Measurements from ENCODE around the gene CKAP5.

Gene CKAP5

GRCh38 chr11:46845740-46846509 is at the start of gene CKAP5:
Gene CKAP5 (minus strand): TSS chr11:46846280. CDS start chr11:46821231, 25,049 bp downstream.
- no peak for TF ChIP-seq CTCF (IDR thresholded peaks at IDR 0.05; ENCODE audit: low read depth, low read length)
- peak within 1 kb of the TSS; percentile 93 for H3K4me3 ChIP-seq (ENCODE audit: low read depth, low read length)

- no peak for TF ChIP-seq CTCF (IDR thresholded peaks at IDR 0.05; ENCODE audit: low read depth, low read length)
Observed at GRCh38 chr11:46895821-46896220, 49.7 kb upstream of the CKAP5 start.

GRCh38 chr11:46894961-46895360 is 48.9 kb upstream of the CKAP5 start:
- TF ChIP-seq CTCF (IDR thresholded peaks at IDR 0.05; ENCODE audit: low read depth, low read length), result no peak
- H3K4me3 ChIP-seq (ENCODE audit: low read depth, low read length), result no peak overlapping the region

More at GRCh38 chr11:46895821-46896220, 49.7 kb upstream of the CKAP5 start:
- H3K4me3 ChIP-seq (ENCODE audit: low read depth, low read length), result no peak overlapping the region

GRCh38 chr11:46894506-46894905 is 48.4 kb upstream of the CKAP5 start:
- no peak overlapping the region for H3K4me3 ChIP-seq (ENCODE audit: low read depth, low read length)
- no peak for TF ChIP-seq CTCF (IDR thresholded peaks at IDR 0.05; ENCODE audit: low read depth, low read length)

GRCh38 chr11:46892838-46893237 is 46.8 kb upstream of the CKAP5 start:
- H3K4me3 ChIP-seq (ENCODE audit: low read depth, low read length), result no peak overlapping the region
- no peak for TF ChIP-seq CTCF (IDR thresholded peaks at IDR 0.05; ENCODE audit: low read depth, low read length)

- TF ChIP-seq CTCF (IDR thresholded peaks at IDR 0.05; ENCODE audit: low read depth, low read length), result no peak
- no peak overlapping the region for H3K4me3 ChIP-seq (ENCODE audit: low read depth, low read length)
Observed at GRCh38 chr11:46892109-46892508, 46.0 kb upstream of the CKAP5 start.

GRCh38 chr11:46890665-46891064 is 44.6 kb upstream of the CKAP5 start:
- TF ChIP-seq CTCF (IDR thresholded peaks at IDR 0.05; ENCODE audit: low read depth, low read length), result no peak
- no peak overlapping the region for H3K4me3 ChIP-seq (ENCODE audit: low read depth, low read length)

All from WI38 (cell line).